Trophoblast cell (in vitro differentiated cells and primary cell): ENCODE data around the gene FRMD7. TPM values are rescaled to one million over a fixed set of nuclear protein-coding genes. Genes with fewer than 3 reads are reported as not detected.

Experiments
- DNase-seq, 2 donors: peaks; one replicate each; pipeline ENCODE4 v3.0.0-alpha.2; 2016
- H2AFZ ChIP-seq: 2 replicates; pipeline ENCODE4 v1.6.1; 2013; ENCODE audit warnings: low read length, moderate library complexity, mild to moderate bottlenecking; ENCODE audit not compliant: insufficient read depth, poor library complexity
- H2AK5ac ChIP-seq: 2 replicates; pipeline ENCODE4 v1.6.1; 2013; ENCODE audit warnings: mild to moderate bottlenecking, low read length
- H2BK120ac ChIP-seq: 2 replicates; pipeline ENCODE4 v1.6.1; 2013; ENCODE audit warnings: low read length, mild to moderate bottlenecking, moderate library complexity; ENCODE audit not compliant: insufficient read depth, poor library complexity
- H2BK12ac ChIP-seq: 2 replicates; pipeline ENCODE4 v1.6.1; 2013; ENCODE audit warnings: mild to moderate bottlenecking, low read length, moderate library complexity
- H2BK5ac ChIP-seq: 2 replicates; pipeline ENCODE4 v1.6.1; 2013; ENCODE audit warnings: low read length, low read depth, moderate library complexity, mild to moderate bottlenecking; ENCODE audit not compliant: poor library complexity
- H3K14ac ChIP-seq: 2 replicates; pipeline ENCODE4 v1.6.1; 2013; ENCODE audit warnings: mild to moderate bottlenecking, low read length
- H3K18ac ChIP-seq: 2 replicates; pipeline ENCODE4 v1.6.1; 2013; ENCODE audit warnings: mild to moderate bottlenecking, low read length
- H3K23ac ChIP-seq: 2 replicates; pipeline ENCODE4 v1.6.1; 2013; ENCODE audit warnings: low read length
- H3K27ac ChIP-seq: 2 replicates; pipeline ENCODE4 v1.5.1; 2013; ENCODE audit warnings: low read depth, mild to moderate bottlenecking, inconsistent platforms, low read length, moderate library complexity
- H3K27me3 ChIP-seq: 2 replicates; pipeline ENCODE4 v1.6.1; 2013; ENCODE audit warnings: inconsistent platforms, mild to moderate bottlenecking, low read length, moderate library complexity; ENCODE audit not compliant: insufficient read depth
- H3K36me3 ChIP-seq, 2 experiments: 1 replicate in 1 of 2; 2 replicates in 1 of 2; pipeline ENCODE4 v1.6.1; 2013; ENCODE audit warnings: low read length in 2 of 2, mild to moderate bottlenecking in 2 of 2, moderate library complexity in 1 of 2; ENCODE audit not compliant: insufficient read depth in 2 of 2, control insufficient read depth in 1 of 2
- H3K4ac ChIP-seq: 2 replicates; pipeline ENCODE4 v1.6.1; 2013; ENCODE audit warnings: low read depth, mild to moderate bottlenecking, low read length, moderate library complexity
- H3K4me1 ChIP-seq, 2 experiments: 1 replicate in 1 of 2; 2 replicates in 1 of 2; pipeline ENCODE4 v1.6.1; 2013; ENCODE audit warnings: low read length in 2 of 2, mild to moderate bottlenecking in 2 of 2, moderate library complexity in 1 of 2; ENCODE audit not compliant: insufficient read depth in 2 of 2, control insufficient read depth in 1 of 2
- H3K4me2 ChIP-seq: 2 replicates; pipeline ENCODE4 v1.6.1; 2013; ENCODE audit warnings: inconsistent platforms, mild to moderate bottlenecking, low read length, moderate library complexity
- H3K4me3 ChIP-seq: 2 replicates; pipeline ENCODE4 v1.5.1; 2013; ENCODE audit warnings: mild to moderate bottlenecking, low read depth, low read length, inconsistent platforms
- H3K79me1 ChIP-seq: one replicate; pipeline ENCODE4 v1.6.1; 2013; ENCODE audit warnings: low read length
- H3K79me2 ChIP-seq: 2 replicates; pipeline ENCODE4 v1.6.1; 2013; ENCODE audit warnings: low read length, mild to moderate bottlenecking; ENCODE audit not compliant: control insufficient read depth, insufficient read depth, poor library complexity
- H3K9ac ChIP-seq: 2 replicates; pipeline ENCODE4 v1.6.1; 2013; ENCODE audit warnings: mild to moderate bottlenecking, low read length
- H3K9me3 ChIP-seq: 2 replicates; pipeline ENCODE4 v1.6.1; 2013; ENCODE audit warnings: low read depth, mild to moderate bottlenecking, control low read depth, inconsistent platforms, low read length; ENCODE audit not compliant: insufficient read depth
- H4K12ac ChIP-seq: 2 replicates; pipeline ENCODE4 v1.6.1; 2013; ENCODE audit warnings: low read depth, mild to moderate bottlenecking, low read length, moderate library complexity
- H4K8ac ChIP-seq: 2 replicates; pipeline ENCODE4 v1.6.1; 2013; ENCODE audit warnings: low read depth, mild to moderate bottlenecking, low read length, moderate library complexity
- H4K91ac ChIP-seq: one replicate; pipeline ENCODE4 v1.6.1; 2013; ENCODE audit warnings: low read depth, mild to moderate bottlenecking, low read length, moderate library complexity
- WGBS: extraction: QIAGEN DNeasy Blood & Tissue Kit; methylation state at CpG from one replicate; pipeline ENCODE4 v1.1.7; 2013; ENCODE audit warnings: missing lambda C conversion rate; ENCODE audit not compliant: insufficient read length, insufficient coverage; ENCODE audit errors: extremely low coverage; 5-methylcytosine and 5-hydroxymethylcytosine counted together
- polyA plus RNA-seq: library from polyadenylated mRNA; stranded (reverse); fragments of 200-250 nt; gene quantifications from 2 replicates; pipeline ENCODE4 v1.2.3, GENCODE V29; 2013

FRMD7 gene, protein sequence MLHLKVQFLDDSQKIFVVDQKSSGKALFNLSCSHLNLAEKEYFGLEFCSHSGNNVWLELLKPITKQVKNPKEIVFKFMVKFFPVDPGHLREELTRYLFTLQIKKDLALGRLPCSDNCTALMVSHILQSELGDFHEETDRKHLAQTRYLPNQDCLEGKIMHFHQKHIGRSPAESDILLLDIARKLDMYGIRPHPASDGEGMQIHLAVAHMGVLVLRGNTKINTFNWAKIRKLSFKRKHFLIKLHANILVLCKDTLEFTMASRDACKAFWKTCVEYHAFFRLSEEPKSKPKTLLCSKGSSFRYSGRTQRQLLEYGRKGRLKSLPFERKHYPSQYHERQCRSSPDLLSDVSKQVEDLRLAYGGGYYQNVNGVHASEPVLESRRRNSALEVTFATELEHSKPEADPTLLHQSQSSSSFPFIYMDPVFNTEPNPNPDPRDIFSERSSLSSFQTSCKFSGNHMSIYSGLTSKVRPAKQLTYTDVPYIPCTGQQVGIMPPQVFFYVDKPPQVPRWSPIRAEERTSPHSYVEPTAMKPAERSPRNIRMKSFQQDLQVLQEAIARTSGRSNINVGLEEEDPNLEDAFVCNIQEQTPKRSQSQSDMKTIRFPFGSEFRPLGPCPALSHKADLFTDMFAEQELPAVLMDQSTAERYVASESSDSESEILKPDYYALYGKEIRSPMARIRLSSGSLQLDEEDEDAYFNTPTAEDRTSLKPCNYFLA
- polyA plus RNA-seq, result 0.14 and 0.18 TPM in 2 replicates

DNA sequence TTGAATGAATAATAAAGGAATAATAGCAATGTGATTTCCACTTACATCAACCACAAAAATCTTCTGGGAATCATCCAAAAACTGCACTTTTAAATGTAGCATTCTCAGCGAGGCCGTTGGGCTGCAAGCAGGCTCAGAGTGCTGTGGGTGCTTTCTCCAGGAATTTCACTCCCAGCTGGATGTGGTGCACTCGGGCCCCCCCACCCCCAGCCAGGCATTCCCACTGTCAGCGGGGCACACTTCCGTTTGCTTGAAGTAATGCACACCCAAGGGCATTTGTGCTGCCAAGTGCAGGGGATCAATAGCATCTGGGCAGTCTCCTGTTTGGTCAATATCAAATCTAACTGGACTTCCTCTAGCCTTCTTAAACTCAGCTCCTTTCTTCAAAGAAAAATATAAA, at the start of gene FRMD7:
TSS of gene FRMD7 (minus strand) at position 278 of the 400 bp plus-strand sequence. CDS start at position 102, 176 bp downstream.
- Histone ChIP-seq H3K27ac (no peak within 1 kb of the TSS), H4K12ac (no peak within 1 kb of the TSS), H2AFZ (no peak within 1 kb of the TSS), H2AK5ac (no peak within 1 kb of the TSS), H2BK120ac (no peak within 1 kb of the TSS), H3K27me3 (no peaks in the 10 kb centered on the region), H3K9me3 (no peaks in the 10 kb centered on the region), H3K4me2 (no peak within 1 kb of the TSS), H3K23ac (no peak within 1 kb of the TSS), H3K4me1 (no peaks in the 10 kb centered on the region), H3K36me3 (no peaks in the 10 kb centered on the region), H3K4me3 (no peak within 1 kb of the TSS), H4K8ac (no peak within 1 kb of the TSS), H3K79me1 (no peaks in the 10 kb centered on the region), H2BK5ac (no peak within 1 kb of the TSS), H4K91ac (no peak within 1 kb of the TSS), H3K79me2 (no peaks in the 10 kb centered on the region), H2BK12ac (no peak within 1 kb of the TSS), H3K14ac (no peak within 1 kb of the TSS), H3K9ac (no peak within 1 kb of the TSS), H3K18ac (no peak within 1 kb of the TSS), H3K4ac (no peak within 1 kb of the TSS)
- no peak for DNase-seq
- WGBS, result no CpG with 5 or more reads among the region's 5 CpGs

DNA sequence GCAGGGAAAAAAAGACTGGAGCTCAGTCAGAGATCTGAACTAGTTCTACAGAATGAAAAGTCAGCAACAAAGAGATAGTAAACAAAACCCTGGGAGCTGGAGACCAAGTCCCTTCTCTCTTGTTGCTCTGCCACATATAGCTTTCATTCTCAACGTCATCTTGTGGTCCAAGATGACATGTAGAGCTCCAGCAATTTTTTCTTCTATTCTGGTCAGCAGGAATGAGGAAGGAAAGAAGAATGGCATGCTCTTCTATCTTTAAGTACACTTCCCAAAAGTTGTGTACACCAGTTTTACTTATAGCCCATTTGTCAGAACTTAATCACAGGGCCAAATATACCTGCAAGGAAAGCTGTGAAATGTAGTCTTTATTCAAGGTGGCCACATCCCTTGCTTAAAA, 45.8 kb upstream of the FRMD7 start:
- no peaks in the 10 kb centered on the region for H3K79me1 ChIP-seq
- H4K8ac ChIP-seq, result no peak overlapping the region
- no peak overlapping the region for H4K91ac ChIP-seq
- no peak overlapping the region for H3K18ac ChIP-seq
- H3K4ac ChIP-seq, result no peak overlapping the region
- no peak overlapping the region for H3K27ac ChIP-seq
- H3K23ac ChIP-seq, result no peak overlapping the region
- no peak overlapping the region for H4K12ac ChIP-seq
- no CpG with 5 or more reads among the region's 1 CpG for WGBS
- H2BK120ac ChIP-seq, result no peak overlapping the region
- H2AFZ ChIP-seq, result no peak overlapping the region
- no peak overlapping the region for H3K4me2 ChIP-seq
- H2BK5ac ChIP-seq, result no peak overlapping the region
- no peak overlapping the region for H3K14ac ChIP-seq
- H3K9me3 ChIP-seq, result no peaks in the 10 kb centered on the region
- no peaks in the 10 kb centered on the region for H3K79me2 ChIP-seq
- no peak overlapping the region for H2BK12ac ChIP-seq
- peaks cover 0 to 3% of the 10 kb centered on the region in 2 experiments for H3K4me1 ChIP-seq
- H2AK5ac ChIP-seq, result no peak overlapping the region
- H3K9ac ChIP-seq, result no peak overlapping the region
- no peaks in the 10 kb centered on the region for H3K27me3 ChIP-seq
- no peak for DNase-seq
- H3K36me3 ChIP-seq, result no peaks in the 10 kb centered on the region
- no peak overlapping the region for H3K4me3 ChIP-seq

- H3K27me3 ChIP-seq, result no peaks in the 10 kb centered on the region
- no peak overlapping the region for H4K12ac ChIP-seq
- no peak overlapping the region for H4K8ac ChIP-seq
- no peaks in the 10 kb centered on the region for H3K9me3 ChIP-seq
- no peak overlapping the region for H3K4me3 ChIP-seq
- H3K4me2 ChIP-seq, result no peak overlapping the region
- no peak overlapping the region for H3K23ac ChIP-seq
- no peak overlapping the region for H2BK120ac ChIP-seq
- no peaks in the 10 kb centered on the region for H3K36me3 ChIP-seq
- H3K79me1 ChIP-seq, result no peaks in the 10 kb centered on the region
- H2AK5ac ChIP-seq, result no peak overlapping the region
- DNase-seq, result peak; percentile 64 to 73
- H3K27ac ChIP-seq, result no peak overlapping the region
- H3K79me2 ChIP-seq, result no peaks in the 10 kb centered on the region
- no peak overlapping the region for H2AFZ ChIP-seq
- no peak overlapping the region for H2BK5ac ChIP-seq
- H3K9ac ChIP-seq, result no peak overlapping the region
- peaks cover 0 to 3% of the 10 kb centered on the region in 2 experiments for H3K4me1 ChIP-seq
- no peak overlapping the region for H2BK12ac ChIP-seq
- H3K4ac ChIP-seq, result no peak overlapping the region
- H4K91ac ChIP-seq, result no peak overlapping the region
- H3K18ac ChIP-seq, result no peak overlapping the region
- WGBS, result no CpG with 5 or more reads among the region's 3 CpGs
- H3K14ac ChIP-seq, result no peak overlapping the region
Measured at GRCh38 chrX:132171881-132172280, 44.1 kb upstream of the FRMD7 start.

DNA sequence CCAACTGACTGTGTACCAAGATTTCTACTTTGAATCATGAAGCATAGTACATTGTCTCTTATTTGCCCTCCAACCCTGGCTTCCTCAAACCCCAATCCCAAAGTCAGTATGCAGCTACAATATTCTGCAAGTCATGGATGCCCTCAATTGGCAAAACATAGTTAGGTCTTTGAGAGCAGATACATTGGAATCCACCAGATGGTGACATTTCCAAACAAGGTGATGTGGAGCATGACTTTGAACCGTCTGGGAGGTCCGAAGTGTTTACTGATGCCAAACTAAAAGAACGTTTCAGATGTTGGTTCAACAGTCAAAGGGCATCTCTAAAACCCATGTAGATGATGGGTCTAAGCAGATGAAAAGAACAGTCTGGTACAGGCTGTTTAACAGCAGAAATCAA, 43.7 kb upstream of the FRMD7 start:
- Histone ChIP-seq H3K79me1 (no peaks in the 10 kb centered on the region), H3K79me2 (no peaks in the 10 kb centered on the region), H3K9ac (no peak overlapping the region), H3K4ac (no peak overlapping the region), H2BK5ac (no peak overlapping the region), H2AFZ (no peak overlapping the region), H4K91ac (no peak overlapping the region), H3K4me3 (no peak overlapping the region), H3K4me2 (no peak overlapping the region), H2BK12ac (no peak overlapping the region), H3K27ac (no peak overlapping the region), H4K12ac (no peak overlapping the region), H3K27me3 (no peaks in the 10 kb centered on the region), H3K4me1 (peaks cover 0 to 3% of the 10 kb centered on the region in 2 experiments), H3K18ac (no peak overlapping the region), H2BK120ac (no peak overlapping the region), H3K36me3 (no peaks in the 10 kb centered on the region), H2AK5ac (no peak overlapping the region), H3K23ac (no peak overlapping the region), H3K9me3 (no peaks in the 10 kb centered on the region), H3K14ac (no peak overlapping the region), H4K8ac (no peak overlapping the region)
- peak in 1 of 2 donors; percentile 36 for DNase-seq
- no CpG with 5 or more reads among the region's 3 CpGs for WGBS
